HL-60 (cell line): ENCODE data around the gene PC.

ENCODE experiments used
- CTCF ChIP-seq: IDR thresholded peaks from one replicate; pipeline ENCODE4 v1.5.1; 2011; ENCODE audit warnings: low read length, control low read depth, inconsistent platforms; ENCODE audit not compliant: insufficient read depth
- GABPA ChIP-seq: IDR thresholded peaks from 2 replicates; pipeline ENCODE4 v1.6.1; 2012; ENCODE audit warnings: low read depth
- POLR2AphosphoS5 ChIP-seq: IDR thresholded peaks from 2 replicates; pipeline ENCODE4 v1.6.1; 2012; ENCODE audit warnings: low read depth
- REST ChIP-seq: IDR thresholded peaks from 2 replicates; pipeline ENCODE4 v1.6.1; 2012; ENCODE audit warnings: low read depth; ENCODE audit not compliant: insufficient replicate concordance
- SPI1 ChIP-seq: IDR thresholded peaks from 2 replicates; pipeline ENCODE4 v1.6.1; 2012; ENCODE audit warnings: low read depth, mild to moderate bottlenecking, borderline replicate concordance

- TF ChIP-seq CTCF (no peak), REST (no peak), POLR2AphosphoS5 (no peak), GABPA (no peak), SPI1 (no peak)
These were observed 92.2 kb downstream of the PC start for GRCh38 chr11:66866007-66866406.
